ENCODE data around the gene MRPL47.

DNA sequence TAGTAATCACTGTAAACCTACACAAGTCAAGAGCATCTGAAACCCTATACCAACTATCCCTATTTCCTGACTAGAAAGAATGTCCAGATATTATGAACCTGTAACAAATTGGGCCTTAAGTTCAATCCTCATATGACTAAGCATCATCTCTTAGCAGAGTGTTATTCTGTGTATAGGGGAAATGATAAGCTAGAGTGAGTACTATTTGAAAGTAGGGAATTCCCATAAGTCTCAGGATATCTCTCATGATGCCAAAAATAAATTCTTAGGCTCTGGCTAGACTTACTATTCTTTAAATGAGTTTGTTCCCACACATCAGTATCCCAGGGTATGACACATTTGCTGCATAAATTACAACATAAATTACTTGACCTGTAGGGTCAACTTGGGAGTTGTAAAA, 15.3 kb downstream of the MRPL47 start:
- TF ChIP-seq POLR2A (IDR thresholded peaks at IDR 0.05) (no peak), CTCF (IDR thresholded peaks at IDR 0.05) (no peak)

All from esophagus squamous epithelium (tissue), 4 donors.